HEK293T (cell line): Measurements from ENCODE around the gene ZNF618.

Experiments
- CTCF ChIA-PET: fragments of 350-600 bp; formaldehyde crosslinking; extraction: SDS; loops from one replicate; lab custom pipeline; 2021; ENCODE audit warnings: antibody characterized with exemption, inconsistent platforms; lab: Yijun Ruan, JAX
- POLR2A ChIA-PET: fragments of 350-600 bp; formaldehyde crosslinking; extraction: SDS; loops from one replicate; lab custom pipeline; 2020; ENCODE audit warnings: antibody characterized with exemption, inconsistent platforms; lab: Yijun Ruan, JAX
- DNase-seq: peaks from one replicate; pipeline ENCODE4 v3.0.0; 2012; ENCODE audit warnings: mixed read lengths; ENCODE audit errors: extremely low spot score
- ARNT ChIP-seq: fragments of 450-650 bp; IDR thresholded peaks from 2 replicates; pipeline ENCODE4 v1.6.1; 2017; ENCODE audit warnings: mild to moderate bottlenecking
- BHLHE40 ChIP-seq: fragments of 450-650 bp; IDR thresholded peaks from 2 replicates; pipeline ENCODE4 v1.6.1; 2016; ENCODE audit warnings: mild to moderate bottlenecking, moderate library complexity, borderline replicate concordance
- CTBP1 ChIP-seq: fragments of 450-650 bp; IDR thresholded peaks from 2 replicates; pipeline ENCODE4 v1.6.1; 2016; ENCODE audit warnings: borderline replicate concordance
- ELF4 ChIP-seq: fragments of 450-650 bp; IDR thresholded peaks from 2 replicates; pipeline ENCODE4 v1.6.1; 2017; ENCODE audit warnings: antibody characterized with exemption
- FOXA1 ChIP-seq: fragments of 450-650 bp; IDR thresholded peaks from 2 replicates; pipeline ENCODE4 v1.6.1; 2016; ENCODE audit warnings: mild to moderate bottlenecking
- FOXK2 ChIP-seq: fragments of 450-650 bp; IDR thresholded peaks from 2 replicates; pipeline ENCODE4 v1.6.1; 2016; ENCODE audit warnings: mild to moderate bottlenecking
- FOXM1 ChIP-seq: fragments of 450-650 bp; IDR thresholded peaks from 2 replicates; pipeline ENCODE4 v1.6.1; 2017; ENCODE audit warnings: mild to moderate bottlenecking, borderline replicate concordance
- HDGF ChIP-seq: fragments of 450-650 bp; IDR thresholded peaks from 2 replicates; pipeline ENCODE4 v1.6.1; 2017; ENCODE audit warnings: antibody characterized with exemption, borderline replicate concordance
- L3MBTL2 ChIP-seq: fragments of 450-650 bp; conservative IDR thresholded peaks from 2 replicates; pipeline ENCODE4 v1.6.1; 2016; ENCODE audit warnings: mild to moderate bottlenecking
- LEF1 ChIP-seq: fragments of 450-650 bp; IDR thresholded peaks from 2 replicates; pipeline ENCODE4 v1.6.1; 2017; ENCODE audit warnings: mild to moderate bottlenecking, borderline replicate concordance
- NFRKB ChIP-seq: fragments of 450-650 bp; IDR thresholded peaks from 2 replicates; pipeline ENCODE4 v1.6.1; 2016; ENCODE audit warnings: mild to moderate bottlenecking, moderate library complexity
- PKNOX1 ChIP-seq: fragments of 450-650 bp; IDR thresholded peaks from 2 replicates; pipeline ENCODE4 v1.6.1; 2016
- SP1 ChIP-seq: fragments of 450-650 bp; IDR thresholded peaks from 2 replicates; pipeline ENCODE4 v1.6.1; 2017
- SUZ12 ChIP-seq: fragments of 450-650 bp; IDR thresholded peaks from 2 replicates; pipeline ENCODE4 v1.6.1; 2016; ENCODE audit warnings: mild to moderate bottlenecking
- TARDBP ChIP-seq: fragments of 450-650 bp; IDR thresholded peaks from 2 replicates; pipeline ENCODE4 v1.6.1; 2016
- ZNF384 ChIP-seq: fragments of 450-650 bp; IDR thresholded peaks from 2 replicates; pipeline ENCODE4 v1.6.1; 2016

Gene ZNF618

DNA sequence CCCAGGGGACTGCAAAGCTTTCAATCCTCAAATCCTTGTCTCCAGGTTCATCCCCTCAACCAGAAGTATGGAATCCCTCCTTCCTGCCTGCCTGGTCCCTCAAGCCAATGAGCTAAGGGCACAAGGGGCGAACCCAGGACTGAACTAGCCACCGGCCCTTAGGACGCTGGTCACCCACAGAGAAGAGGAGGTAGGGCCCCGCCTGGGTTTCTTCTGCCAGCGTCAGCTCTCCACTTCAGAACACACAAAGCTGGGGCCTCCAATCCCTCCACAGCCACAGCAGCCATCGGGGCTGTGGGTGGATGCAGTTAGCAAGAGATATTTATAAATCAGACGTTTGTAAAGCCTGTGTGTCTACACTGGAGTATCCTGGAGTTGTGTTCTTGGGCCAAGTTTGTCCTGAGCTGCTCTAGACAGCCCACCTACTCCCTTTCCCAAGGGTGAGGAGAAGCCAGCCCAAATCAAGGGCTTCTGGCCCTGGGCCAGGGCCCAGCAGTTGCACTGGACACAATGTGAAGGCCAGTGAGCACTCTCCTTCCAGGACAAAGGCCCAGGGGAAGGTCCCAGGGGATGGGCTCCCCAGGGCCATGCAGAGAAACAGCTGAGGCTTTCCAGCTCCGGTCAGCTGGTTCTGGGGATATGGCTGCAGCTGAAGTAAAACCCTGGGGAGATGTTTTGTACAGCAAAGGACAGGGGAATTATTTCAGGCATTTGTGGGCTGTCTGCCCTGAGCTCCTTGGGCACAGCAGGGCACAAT is 183.1 kb downstream of the ZNF618 start:
- POLR2A ChIA-PET, result no interaction called here
- TF ChIP-seq CTBP1 (no peak), BHLHE40 (no peak), FOXA1 (no peak), SUZ12 (no peak), LEF1 (no peak), ZNF384 (no peak), ARNT (no peak), HDGF (no peak), ELF4 (no peak), FOXK2 (no peak), SP1 (no peak), TARDBP (no peak), PKNOX1 (no peak), NFRKB (no peak), L3MBTL2 (no peak), FOXM1 (no peak)
- DNase-seq, result no peak
- CTCF ChIA-PET, result interaction anchor here (0.5 kb wide), 1 partner anchor 322 kb away, joined by 3 read pairs; no protein-coding TSS in a partner anchor

DNA sequence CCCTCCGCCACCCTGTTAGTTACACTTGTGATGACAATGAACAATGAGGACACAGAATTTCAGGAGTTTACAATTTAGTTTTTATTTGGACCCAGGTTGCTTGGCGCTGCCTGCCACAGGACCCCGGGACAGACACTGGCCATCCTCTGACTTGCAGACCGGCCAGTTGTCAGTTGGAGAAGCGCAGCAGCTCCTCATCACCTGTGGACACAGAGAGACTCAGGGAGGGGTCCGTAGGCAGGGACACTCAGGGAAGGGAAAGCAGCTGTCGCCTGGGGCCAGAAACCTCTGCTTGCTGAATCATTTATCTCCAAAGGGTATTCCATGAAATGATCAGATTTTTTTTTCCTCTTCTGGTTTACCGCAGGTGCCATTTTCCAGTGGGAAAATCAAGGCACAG is 184.0 kb downstream of the ZNF618 start:
- CTCF ChIA-PET, result no interaction called here
- no peak for DNase-seq
- no peak for TF ChIP-seq LEF1
- no peak for TF ChIP-seq PKNOX1
- TF ChIP-seq ZNF384, result no peak
- no peak for TF ChIP-seq ARNT
- TF ChIP-seq L3MBTL2, result no peak
- TF ChIP-seq HDGF, result no peak
- TF ChIP-seq CTBP1, result no peak
- TF ChIP-seq ELF4, result no peak
- no peak for TF ChIP-seq SP1
- no peak for TF ChIP-seq FOXA1
- no peak for TF ChIP-seq FOXK2
- no peak for TF ChIP-seq FOXM1
- no peak for TF ChIP-seq NFRKB
- no peak for TF ChIP-seq TARDBP
- no peak for TF ChIP-seq BHLHE40
- POLR2A ChIA-PET, result no interaction called here

GRCh38 chr9:114060711-114061110 is 184.6 kb downstream of the ZNF618 start:
- POLR2A ChIA-PET, result no interaction called here

DNA sequence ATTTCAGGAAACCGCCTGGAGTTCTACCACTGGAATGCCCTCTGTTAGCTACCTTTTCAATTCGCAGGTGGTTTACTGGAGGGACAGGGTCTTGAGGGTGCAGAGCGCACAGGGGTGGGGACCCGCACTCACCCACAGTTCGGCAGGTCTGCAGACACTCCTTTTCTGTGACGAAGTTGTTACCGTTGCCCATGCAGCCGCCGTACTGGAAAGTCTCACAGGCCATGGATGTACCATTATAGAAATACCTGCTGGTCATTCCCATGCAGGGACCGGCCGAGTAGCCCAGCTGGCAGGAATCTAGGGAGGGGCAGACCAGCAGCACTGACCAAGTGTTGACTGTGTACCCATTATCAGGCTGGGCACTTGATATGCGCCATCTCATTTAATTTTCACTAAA is 185.2 kb downstream of the ZNF618 start:
- POLR2A ChIA-PET, result no interaction called here
- TF ChIP-seq SP1, result no peak
- TF ChIP-seq BHLHE40, result no peak
- no peak for TF ChIP-seq ARNT
- TF ChIP-seq PKNOX1, result no peak
- no peak for TF ChIP-seq NFRKB
- CTCF ChIA-PET, result no interaction called here

More at GRCh38 chr9:114060711-114061110, 184.6 kb downstream of the ZNF618 start:
- TF ChIP-seq SUZ12 (no peak), NFRKB (no peak), BHLHE40 (no peak), TARDBP (no peak), SP1 (no peak), LEF1 (no peak)
- CTCF ChIA-PET, result no interaction called here
- DNase-seq, result no peak

DNA sequence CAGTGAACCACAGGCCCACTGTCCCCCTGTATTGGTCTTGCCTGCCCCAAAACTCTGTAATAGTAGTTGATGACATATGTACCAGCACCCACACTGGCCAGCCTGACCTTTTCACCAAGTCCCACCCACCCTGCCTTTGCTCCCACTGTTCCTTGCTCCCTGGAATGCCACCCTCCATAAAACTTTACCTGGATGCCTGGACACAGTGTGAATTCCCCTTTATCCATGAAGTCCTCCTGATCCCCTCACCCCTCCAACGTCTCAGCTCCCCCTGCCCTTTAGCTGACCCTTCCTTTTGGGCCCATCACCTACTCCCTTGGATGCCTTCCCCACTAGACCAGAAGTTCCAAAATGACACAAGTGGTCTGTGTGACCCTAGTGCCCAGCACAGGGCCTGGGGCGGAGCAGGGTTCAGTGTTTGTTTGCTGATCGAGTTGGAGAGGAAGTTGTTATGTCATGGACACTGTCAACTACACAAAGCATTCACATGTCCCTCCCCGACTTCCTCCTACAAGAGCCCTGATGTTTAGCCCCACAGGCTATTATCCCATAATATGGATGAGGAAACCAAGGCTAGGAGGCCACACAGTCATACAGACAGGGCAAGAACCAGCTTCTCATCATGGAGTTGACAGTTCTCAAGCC is 185.8 kb downstream of the ZNF618 start:
- no peak for DNase-seq
- CTCF ChIA-PET, result interaction anchor here (1.3 kb wide), 1 partner anchor 21 kb away, joined by 3 read pairs; no protein-coding TSS in a partner anchor
- POLR2A ChIA-PET, result no interaction called here
- TF ChIP-seq CTBP1 (no peak), HDGF (no peak), LEF1 (no peak), FOXK2 (no peak), ZNF384 (no peak), NFRKB (no peak), SUZ12 (no peak), SP1 (no peak), ELF4 (no peak), BHLHE40 (no peak), L3MBTL2 (no peak), ARNT (no peak), TARDBP (no peak), FOXA1 (no peak), FOXM1 (no peak), PKNOX1 (no peak)

More for the DNA sequence above, 185.2 kb downstream of the ZNF618 start:
- DNase-seq, result no peak

GRCh38 chr9:114065304-114065703 is 189.2 kb downstream of the ZNF618 start:
- CTCF ChIA-PET, result no interaction called here
- POLR2A ChIA-PET, result no interaction called here
- TF ChIP-seq CTBP1 (no peak), ZNF384 (no peak), LEF1 (no peak), HDGF (no peak), FOXM1 (no peak), FOXA1 (no peak), ELF4 (no peak), SP1 (no peak), PKNOX1 (no peak), L3MBTL2 (no peak), ARNT (no peak), TARDBP (no peak), SUZ12 (no peak), BHLHE40 (no peak), FOXK2 (no peak), NFRKB (no peak)
- DNase-seq, result no peak
